GM21576 (cell line): ENCODE data around the gene TUNAR.
"Not testable (repeated sequence)": the region's sequence is repeated elsewhere in the genome, so short reads cannot be mapped to it uniquely, and the experiment has no call there.

Experiments used
- ATAC-seq: cut with Tn5 transposase; IDR thresholded peaks from one replicate; pipeline ENCODE4 v1.9.1; 2021; ENCODE audit warnings: mild to moderate bottlenecking, moderate library complexity; ENCODE audit not compliant: unreplicated experiment

The TUNAR gene

DNA sequence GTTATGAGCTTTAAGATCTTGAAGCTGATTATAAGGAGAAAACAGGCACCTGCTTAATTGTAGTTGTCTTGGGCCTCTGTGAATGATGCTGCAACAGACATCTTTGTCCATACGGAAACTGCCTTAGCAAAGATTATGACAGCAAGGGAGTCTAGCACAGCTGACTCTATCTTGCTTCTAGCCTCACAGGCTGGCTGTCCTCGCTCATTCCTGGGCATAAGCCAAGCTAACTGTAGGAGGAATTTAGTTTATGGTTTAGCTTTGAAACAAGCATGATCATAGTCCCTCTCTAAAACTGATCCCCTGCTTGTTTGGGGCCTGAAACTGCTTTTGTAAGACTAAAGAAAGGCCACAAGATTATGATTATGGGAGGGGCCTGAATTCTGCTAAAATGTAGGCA lies 88.3 kb downstream of the TUNAR start:
- ATAC-seq, result no peak

- not testable (repeated sequence) for ATAC-seq
Measured at GRCh38 chr14:95968048-95968447, 91.4 kb downstream of the TUNAR start.
